ENCODE measurements around the gene ITSN2.

The ITSN2 gene

GRCh38 chr2:24332791-24333540 is 27.4 kb downstream of the ITSN2 start:
- Mint-ChIP-seq H3K36me3 (ENCODE audit: low read depth) (peaks cover 3% of the 10 kb centered on the region), H3K27me3 (ENCODE audit: low read depth) (no peaks in the 10 kb centered on the region), H3K4me1 (ENCODE audit: low read depth) (peaks cover 15% of the 10 kb centered on the region), H3K4me3 (no peak overlapping the region), H3K27ac (no peak overlapping the region), H3K9me3 (no peaks in the 10 kb centered on the region)

- H3K27ac Mint-ChIP-seq = no peak overlapping the region
- no peaks in the 10 kb centered on the region for H3K9me3 Mint-ChIP-seq
- peaks cover 3% of the 10 kb centered on the region for H3K36me3 Mint-ChIP-seq (ENCODE audit: low read depth)
- peaks cover 5% of the 10 kb centered on the region for H3K4me1 Mint-ChIP-seq (ENCODE audit: low read depth)
- H3K4me3 Mint-ChIP-seq = no peak overlapping the region
- H3K27me3 Mint-ChIP-seq (ENCODE audit: low read depth) = no peaks in the 10 kb centered on the region
These were observed 30.2 kb downstream of the ITSN2 start for GRCh38 chr2:24330161-24330560.

- peaks cover 5% of the 10 kb centered on the region for H3K4me1 Mint-ChIP-seq (ENCODE audit: low read depth)
- no peak overlapping the region for H3K4me3 Mint-ChIP-seq
- peaks cover 3% of the 10 kb centered on the region for H3K36me3 Mint-ChIP-seq (ENCODE audit: low read depth)
- H3K27ac Mint-ChIP-seq = no peak overlapping the region
- H3K9me3 Mint-ChIP-seq = no peaks in the 10 kb centered on the region
- no peaks in the 10 kb centered on the region for H3K27me3 Mint-ChIP-seq (ENCODE audit: low read depth)
These were observed 30.6 kb downstream of the ITSN2 start for GRCh38 chr2:24329700-24330099.

GRCh38 chr2:24328010-24328409 is 32.3 kb downstream of the ITSN2 start:
- Mint-ChIP-seq H3K4me3 (no peak overlapping the region), H3K4me1 (ENCODE audit: low read depth) (peaks cover 5% of the 10 kb centered on the region), H3K27me3 (ENCODE audit: low read depth) (no peaks in the 10 kb centered on the region), H3K9me3 (no peaks in the 10 kb centered on the region), H3K36me3 (ENCODE audit: low read depth) (peaks cover 3% of the 10 kb centered on the region), H3K27ac (no peak overlapping the region)

GRCh38 chr2:24317491-24317920 is 42.8 kb downstream of the ITSN2 start:
- H3K4me1 Mint-ChIP-seq (ENCODE audit: low read depth) = peaks cover 13% of the 10 kb centered on the region
- peaks cover 4% of the 10 kb centered on the region for H3K36me3 Mint-ChIP-seq (ENCODE audit: low read depth)
- no peaks in the 10 kb centered on the region for H3K27me3 Mint-ChIP-seq (ENCODE audit: low read depth)
- H3K4me3 Mint-ChIP-seq = no peak overlapping the region
- no peaks in the 10 kb centered on the region for H3K9me3 Mint-ChIP-seq
- H3K27ac Mint-ChIP-seq = no peak overlapping the region

- H3K36me3 Mint-ChIP-seq (ENCODE audit: low read depth) = peaks cover 8% of the 10 kb centered on the region
- H3K27me3 Mint-ChIP-seq (ENCODE audit: low read depth) = no peaks in the 10 kb centered on the region
- no peak overlapping the region for H3K27ac Mint-ChIP-seq
- H3K9me3 Mint-ChIP-seq = no peaks in the 10 kb centered on the region
- H3K4me1 Mint-ChIP-seq (ENCODE audit: low read depth) = peaks cover 13% of the 10 kb centered on the region
- no peak overlapping the region for H3K4me3 Mint-ChIP-seq
These were observed 44.7 kb downstream of the ITSN2 start for GRCh38 chr2:24315669-24316068.

GRCh38 chr2:24313744-24314632 is 46.3 kb downstream of the ITSN2 start:
- no peak overlapping the region for H3K27ac Mint-ChIP-seq

GRCh38 chr2:24307961-24308360 is 52.4 kb downstream of the ITSN2 start:
- H3K36me3 Mint-ChIP-seq (ENCODE audit: low read depth) = peaks cover 24% of the 10 kb centered on the region
- H3K27me3 Mint-ChIP-seq (ENCODE audit: low read depth) = no peaks in the 10 kb centered on the region
- H3K4me1 Mint-ChIP-seq (ENCODE audit: low read depth) = no peaks in the 10 kb centered on the region
- no peak overlapping the region for H3K27ac Mint-ChIP-seq
- H3K9me3 Mint-ChIP-seq = no peaks in the 10 kb centered on the region
- no peak overlapping the region for H3K4me3 Mint-ChIP-seq

More at GRCh38 chr2:24313744-24314632, 46.3 kb downstream of the ITSN2 start:
- Mint-ChIP-seq H3K4me1 (ENCODE audit: low read depth) (peaks cover 8% of the 10 kb centered on the region), H3K36me3 (ENCODE audit: low read depth) (peaks cover 15% of the 10 kb centered on the region), H3K4me3 (no peak overlapping the region), H3K9me3 (no peaks in the 10 kb centered on the region), H3K27me3 (ENCODE audit: low read depth) (no peaks in the 10 kb centered on the region)

GRCh38 chr2:24304631-24305030 is 55.7 kb downstream of the ITSN2 start:
- Mint-ChIP-seq H3K4me3 (no peak overlapping the region), H3K9me3 (no peaks in the 10 kb centered on the region), H3K27me3 (ENCODE audit: low read depth) (no peaks in the 10 kb centered on the region), H3K36me3 (ENCODE audit: low read depth) (peaks cover 25% of the 10 kb centered on the region), H3K27ac (no peak overlapping the region), H3K4me1 (ENCODE audit: low read depth) (no peaks in the 10 kb centered on the region)

GRCh38 chr2:24304098-24304497 is 56.2 kb downstream of the ITSN2 start:
- Mint-ChIP-seq H3K27ac (no peak overlapping the region), H3K4me1 (ENCODE audit: low read depth) (no peaks in the 10 kb centered on the region), H3K27me3 (ENCODE audit: low read depth) (no peaks in the 10 kb centered on the region), H3K36me3 (ENCODE audit: low read depth) (peaks cover 26% of the 10 kb centered on the region), H3K9me3 (no peaks in the 10 kb centered on the region), H3K4me3 (no peak overlapping the region)

- Mint-ChIP-seq H3K27ac (no peak overlapping the region), H3K36me3 (ENCODE audit: low read depth) (peaks cover 40% of the 10 kb centered on the region), H3K27me3 (ENCODE audit: low read depth) (no peaks in the 10 kb centered on the region), H3K4me1 (ENCODE audit: low read depth) (no peaks in the 10 kb centered on the region), H3K9me3 (no peaks in the 10 kb centered on the region), H3K4me3 (no peak overlapping the region)
These were observed 58.7 kb downstream of the ITSN2 start for GRCh38 chr2:24301599-24301998.

GRCh38 chr2:24297663-24298062 is 62.7 kb downstream of the ITSN2 start:
- no peak overlapping the region for H3K4me3 Mint-ChIP-seq
- H3K27me3 Mint-ChIP-seq (ENCODE audit: low read depth) = no peaks in the 10 kb centered on the region
- no peak overlapping the region for H3K27ac Mint-ChIP-seq
- H3K4me1 Mint-ChIP-seq (ENCODE audit: low read depth) = no peaks in the 10 kb centered on the region
- H3K9me3 Mint-ChIP-seq = no peaks in the 10 kb centered on the region
- peaks cover 50% of the 10 kb centered on the region for H3K36me3 Mint-ChIP-seq (ENCODE audit: low read depth)

- Mint-ChIP-seq H3K27me3 (ENCODE audit: low read depth) (no peaks in the 10 kb centered on the region), H3K27ac (no peak overlapping the region), H3K4me3 (no peak overlapping the region), H3K4me1 (ENCODE audit: low read depth) (peaks cover 2% of the 10 kb centered on the region), H3K36me3 (ENCODE audit: low read depth) (peaks cover 24% of the 10 kb centered on the region), H3K9me3 (no peaks in the 10 kb centered on the region)
These were observed 73.2 kb downstream of the ITSN2 start for GRCh38 chr2:24287171-24287570.

GRCh38 chr2:24285484-24286152 is 74.7 kb downstream of the ITSN2 start:
- no peak overlapping the region for H3K27ac Mint-ChIP-seq
- H3K36me3 Mint-ChIP-seq (ENCODE audit: low read depth) = peaks cover 22% of the 10 kb centered on the region

More at GRCh38 chr2:24285484-24286152, 74.7 kb downstream of the ITSN2 start:
- Mint-ChIP-seq H3K9me3 (no peaks in the 10 kb centered on the region), H3K27me3 (ENCODE audit: low read depth) (no peaks in the 10 kb centered on the region), H3K4me1 (ENCODE audit: low read depth) (peaks cover 2% of the 10 kb centered on the region), H3K4me3 (no peak overlapping the region)
